GM12875 (cell line): ENCODE data around the gene UCP3.

ENCODE experiments used
- H3K4me3 ChIP-seq: one replicate; pipeline ENCODE4 v1.5.1; 2011; ENCODE audit warnings: low read depth, low read length, control low read depth
- CTCF ChIP-seq: IDR thresholded peaks from 2 replicates; pipeline ENCODE4 v1.5.1; 2011; ENCODE audit warnings: low read depth, mild to moderate bottlenecking, control low read depth, inconsistent platforms, low read length, moderate library complexity, borderline replicate concordance; ENCODE audit not compliant: insufficient read depth

The UCP3 gene

GRCh38 chr11:74018331-74019005 is 9.6 kb upstream of the UCP3 start:
- no peak for TF ChIP-seq CTCF
- H3K4me3 ChIP-seq: no peak overlapping the region

GRCh38 chr11:74017631-74018030 is 8.7 kb upstream of the UCP3 start:
- TF ChIP-seq CTCF: no peak
- no peak overlapping the region for H3K4me3 ChIP-seq

DNA sequence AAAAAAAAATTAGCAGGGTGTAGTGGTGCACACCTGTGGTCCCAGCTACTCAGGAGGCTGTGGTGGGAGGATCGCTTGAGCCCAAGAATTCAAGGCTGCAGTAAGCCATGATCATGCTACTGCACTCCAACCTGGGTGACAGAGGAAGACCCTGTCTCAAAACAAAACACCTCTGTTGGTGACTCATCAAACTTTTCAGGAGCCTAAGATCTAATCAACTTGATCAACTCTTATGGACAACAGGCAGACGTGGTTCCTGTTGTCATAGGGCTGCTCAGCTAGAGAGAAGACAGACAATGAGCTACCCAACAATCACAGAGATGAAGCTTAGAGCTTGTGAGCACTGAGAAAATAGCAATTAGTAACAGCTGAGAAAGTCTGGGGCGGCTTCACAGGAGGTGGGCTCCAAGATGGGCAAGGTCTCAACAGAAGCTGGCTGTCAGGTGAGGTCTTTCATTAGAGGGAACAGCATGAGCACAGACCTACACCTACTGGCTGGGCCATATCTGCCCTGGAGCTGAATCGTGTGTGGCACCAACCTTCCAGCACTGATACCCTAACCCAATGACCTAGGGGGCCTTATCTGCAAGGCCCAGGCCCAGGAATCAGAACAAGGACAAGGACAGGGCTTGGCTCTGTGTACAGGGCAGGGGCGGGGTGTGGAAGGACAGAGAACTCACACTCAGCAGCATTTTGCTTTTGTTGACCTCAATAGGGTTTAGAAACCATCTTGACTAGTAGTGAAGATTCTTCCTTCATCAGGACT is 7.2 kb upstream of the UCP3 start:
- no peak for TF ChIP-seq CTCF
- H3K4me3 ChIP-seq: no peak overlapping the region

DNA sequence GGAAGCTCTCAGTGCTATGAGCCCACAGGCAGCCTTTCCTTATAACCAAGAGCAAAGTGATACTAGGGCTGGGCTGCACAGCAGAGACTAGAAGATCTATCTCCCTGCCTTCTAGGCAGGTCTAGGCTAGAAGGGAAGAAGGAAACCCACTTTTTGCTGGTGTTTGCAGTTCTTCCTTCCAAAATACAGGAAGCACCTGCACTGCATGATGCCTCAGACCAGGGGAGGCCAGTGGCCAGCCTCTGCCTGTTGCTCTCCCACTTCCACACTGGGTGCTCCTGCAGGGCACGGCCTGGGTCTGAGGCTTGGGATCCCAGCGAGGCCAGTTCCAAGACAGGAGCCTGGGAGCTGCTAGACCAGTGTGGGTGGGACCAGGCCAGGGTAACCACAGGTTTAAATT is 6.0 kb upstream of the UCP3 start:
- no peak for TF ChIP-seq CTCF

GRCh38 chr11:74013141-74013540 is 4.3 kb upstream of the UCP3 start:
- TF ChIP-seq CTCF: no peak

More for the DNA sequence above, 6.0 kb upstream of the UCP3 start:
- H3K4me3 ChIP-seq: no peak overlapping the region

GRCh38 chr11:74012074-74012809 is 3.4 kb upstream of the UCP3 start:
- H3K4me3 ChIP-seq: no peak overlapping the region
- no peak for TF ChIP-seq CTCF

More at GRCh38 chr11:74013141-74013540, 4.3 kb upstream of the UCP3 start:
- H3K4me3 ChIP-seq: no peak overlapping the region
